Mucosa of stomach (tissue), 1 donor: ENCODE measurements around the gene RIOK3.

Experiments
- H3K27me3 ChIP-seq: one replicate; pipeline ENCODE4 v1.7.0; 2013; ENCODE audit warnings: mild to moderate bottlenecking, low read length; ENCODE audit not compliant: control insufficient read depth, insufficient read depth
- H3K36me3 ChIP-seq: one replicate; pipeline ENCODE4 v1.7.0; 2013; ENCODE audit warnings: low read length; ENCODE audit not compliant: control insufficient read depth, insufficient read depth
- H3K4me1 ChIP-seq: one replicate; pipeline ENCODE4 v1.7.0; 2013; ENCODE audit warnings: mild to moderate bottlenecking, low read length; ENCODE audit not compliant: control insufficient read depth, insufficient read depth
- H3K4me3 ChIP-seq: one replicate; pipeline ENCODE4 v1.7.0; 2013; ENCODE audit warnings: low read length
- H3K9ac ChIP-seq: one replicate; pipeline ENCODE4 v1.7.0; 2013; ENCODE audit warnings: mild to moderate bottlenecking, low read length, moderate library complexity
- H3K9me3 ChIP-seq: one replicate; pipeline ENCODE4 v1.7.0; 2013; ENCODE audit warnings: mild to moderate bottlenecking, low read length, moderate library complexity; ENCODE audit not compliant: control insufficient read depth
- donor health status: Pancreatic carcinoma.

Gene RIOK3

DNA sequence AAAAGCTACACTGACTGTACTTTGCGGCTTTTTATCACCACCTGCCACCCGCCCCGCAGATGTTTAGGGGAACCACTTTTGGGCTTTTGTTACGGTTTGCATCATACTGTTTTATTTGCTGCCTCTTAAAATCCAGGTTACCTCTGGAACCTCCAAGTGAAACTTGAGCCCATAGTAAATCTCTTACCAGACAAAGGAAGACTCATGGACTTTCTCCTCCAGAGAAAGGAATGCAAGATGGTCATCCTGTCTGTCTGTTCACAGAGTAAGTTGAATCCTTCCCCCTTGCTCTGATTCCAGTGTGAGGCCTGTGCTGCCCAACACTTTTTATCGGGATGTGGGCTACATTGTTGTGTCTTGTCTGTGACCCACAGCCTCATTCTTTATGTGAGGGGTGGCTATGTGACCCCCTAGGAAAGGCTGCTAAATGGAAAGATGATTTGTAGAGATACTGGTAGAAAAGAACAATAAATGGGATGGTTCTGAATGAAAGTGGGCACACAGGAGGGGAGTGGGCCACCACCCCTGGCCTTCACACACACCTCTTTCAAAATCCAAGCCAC, 73.5 kb downstream of the RIOK3 start:
- Histone ChIP-seq H3K4me3 (no peak overlapping the region), H3K36me3 (peaks cover 10% of the 10 kb centered on the region), H3K9ac (no peak overlapping the region), H3K9me3 (no peaks in the 10 kb centered on the region), H3K4me1 (no peaks in the 10 kb centered on the region), H3K27me3 (no peaks in the 10 kb centered on the region)

DNA sequence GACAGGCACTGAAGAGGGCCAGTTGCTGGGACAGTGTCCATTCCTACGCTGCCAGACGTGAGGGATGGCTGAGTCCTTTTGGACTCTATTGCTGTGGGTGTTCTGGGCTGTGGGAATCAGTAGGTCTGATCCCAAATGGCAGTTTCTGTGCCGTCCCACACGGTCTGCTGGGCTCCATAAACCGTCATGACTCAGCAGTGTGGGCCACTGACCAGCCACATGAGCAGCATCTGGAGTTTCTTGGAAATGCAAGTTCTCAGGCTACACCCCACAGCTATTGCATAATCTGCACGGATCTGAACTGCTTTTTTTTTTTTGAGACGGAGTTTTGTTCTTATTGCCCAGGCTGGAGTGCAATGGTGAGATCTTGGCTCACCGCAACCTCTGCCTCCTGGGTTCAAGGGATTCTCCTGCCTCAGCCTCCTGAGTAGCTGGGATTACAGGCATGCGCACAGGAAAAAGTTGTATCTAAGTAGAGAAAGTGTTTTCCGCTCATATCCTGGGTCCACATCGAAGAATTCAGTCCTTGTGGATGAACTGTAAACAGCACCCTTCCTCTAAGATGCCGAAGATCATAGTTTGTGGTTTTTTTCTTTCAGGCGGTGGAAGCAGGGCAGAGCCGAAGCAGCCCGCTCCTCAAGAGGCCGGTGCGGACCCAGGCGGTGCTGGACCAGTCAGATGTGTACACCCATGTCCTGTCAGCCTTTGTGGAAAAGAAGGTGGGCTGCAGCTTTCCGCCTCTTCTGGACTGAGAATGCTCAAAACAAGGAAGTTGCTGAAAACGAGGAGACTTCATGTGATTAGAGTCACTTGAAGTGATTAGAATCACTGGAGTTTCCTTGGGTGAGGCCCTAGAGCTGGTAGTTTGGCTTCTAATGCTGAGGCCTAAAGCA, 75.7 kb downstream of the RIOK3 start:
- H3K9me3 ChIP-seq, result no peaks in the 10 kb centered on the region
- H3K27me3 ChIP-seq, result no peaks in the 10 kb centered on the region
- H3K9ac ChIP-seq, result no peak overlapping the region
- H3K4me1 ChIP-seq, result no peaks in the 10 kb centered on the region
- H3K36me3 ChIP-seq, result peaks cover 14% of the 10 kb centered on the region
- H3K4me3 ChIP-seq, result no peak overlapping the region

DNA sequence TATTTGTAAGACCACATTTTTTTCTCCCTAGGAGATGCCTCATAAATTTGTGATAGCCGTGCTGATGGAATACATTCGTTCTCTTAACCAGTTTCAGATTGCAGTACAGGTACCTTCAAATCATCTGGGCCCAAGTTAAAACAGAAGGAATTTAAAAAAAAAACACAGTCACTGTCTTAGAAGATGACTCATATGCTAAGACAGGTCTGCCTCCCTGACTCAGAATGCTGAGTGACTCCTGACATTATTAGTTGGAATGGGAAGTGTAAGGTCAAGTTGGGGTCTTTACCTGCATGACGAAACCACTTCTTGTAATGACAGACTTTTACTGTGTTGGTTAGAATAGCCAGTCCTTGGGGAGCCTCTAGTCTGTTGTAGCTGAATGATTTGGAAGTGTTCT, 76.5 kb downstream of the RIOK3 start:
- Histone ChIP-seq H3K4me1 (no peaks in the 10 kb centered on the region), H3K4me3 (no peak overlapping the region), H3K9me3 (no peaks in the 10 kb centered on the region)

DNA sequence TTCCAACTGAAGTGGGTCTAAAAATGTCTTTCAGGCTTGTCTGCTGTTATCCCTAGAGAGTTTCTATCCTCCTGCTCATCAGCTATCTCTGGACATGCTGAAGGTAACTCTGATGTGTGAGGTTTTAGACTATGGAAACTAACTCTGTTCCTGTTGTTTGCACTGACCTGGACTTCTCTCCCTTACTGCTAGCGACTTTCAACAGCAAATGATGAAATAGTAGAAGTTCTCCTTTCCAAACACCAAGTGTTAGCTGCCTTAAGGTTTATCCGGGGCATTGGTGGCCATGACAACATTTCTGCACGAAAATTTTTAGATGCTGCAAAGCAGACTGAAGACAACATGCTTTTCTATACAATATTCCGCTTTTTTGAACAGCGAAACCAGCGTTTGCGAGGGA, 77.1 kb downstream of the RIOK3 start:
- Histone ChIP-seq H3K9ac (no peak overlapping the region), H3K4me1 (no peaks in the 10 kb centered on the region), H3K4me3 (no peak overlapping the region), H3K36me3 (peaks cover 17% of the 10 kb centered on the region), H3K27me3 (no peaks in the 10 kb centered on the region), H3K9me3 (no peaks in the 10 kb centered on the region)

More for the DNA sequence above, 76.5 kb downstream of the RIOK3 start:
- H3K36me3 ChIP-seq, result peaks cover 14% of the 10 kb centered on the region
- H3K27me3 ChIP-seq, result no peaks in the 10 kb centered on the region
- H3K9ac ChIP-seq, result no peak overlapping the region

DNA sequence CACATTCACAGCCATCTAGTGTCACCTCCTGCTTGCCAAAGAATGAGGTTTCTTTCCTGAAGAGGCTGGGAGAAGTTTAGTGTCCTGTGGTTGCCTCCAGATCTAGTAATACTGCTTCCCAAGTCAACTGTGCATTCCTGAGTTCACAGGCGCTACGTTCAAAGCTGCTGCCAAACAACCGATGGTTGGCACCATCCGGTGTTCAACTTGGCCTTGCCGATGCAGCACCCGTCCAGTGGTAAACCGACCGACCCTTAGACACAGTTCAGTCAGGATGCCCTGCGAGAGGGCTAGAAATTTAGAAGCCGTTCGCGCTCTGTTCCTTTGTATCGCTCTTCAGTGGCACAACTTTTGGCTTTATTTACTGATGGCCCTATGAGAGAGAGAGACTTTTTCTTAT, 78.8 kb downstream of the RIOK3 start:
- no peaks in the 10 kb centered on the region for H3K4me1 ChIP-seq
- H3K9me3 ChIP-seq, result no peaks in the 10 kb centered on the region
- no peaks in the 10 kb centered on the region for H3K27me3 ChIP-seq
- H3K36me3 ChIP-seq, result peaks cover 22% of the 10 kb centered on the region
- no peak overlapping the region for H3K4me3 ChIP-seq
- no peak overlapping the region for H3K9ac ChIP-seq
